Measurements from ENCODE around the gene ZBTB25.

Gene ZBTB25

DNA sequence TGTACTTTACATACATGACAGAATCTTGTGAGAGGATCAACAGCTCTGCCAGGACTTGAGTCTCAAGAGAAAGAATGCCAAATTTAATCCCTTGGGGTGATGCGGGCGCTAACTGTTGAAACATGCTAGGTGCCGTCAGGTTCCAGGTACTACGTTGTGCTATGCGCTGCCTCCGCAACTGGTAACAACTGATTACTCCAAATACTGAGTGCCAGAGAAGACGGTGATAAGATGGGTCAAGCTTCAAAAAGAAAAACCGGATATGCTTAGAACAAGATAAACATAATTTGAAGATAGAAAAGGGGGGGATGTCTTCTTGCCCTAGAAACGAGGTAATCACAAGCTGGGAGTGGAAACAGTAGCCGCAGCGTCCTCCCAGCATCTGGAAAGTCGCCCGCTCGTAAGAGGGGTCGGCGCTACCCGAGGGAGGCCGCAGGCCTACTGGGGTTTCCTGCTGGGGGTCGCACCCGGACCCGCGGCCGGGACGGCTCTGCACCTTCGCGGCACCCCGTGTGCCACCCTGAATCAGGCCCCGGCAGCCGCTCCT, 678 bp downstream of the ZBTB25 start:
- Histone ChIP-seq H3K9me3 (ENCODE audit: severe bottlenecking) (no peaks in the 10 kb centered on the region), H3K4me3 (ENCODE audit: low read depth, low read length) (peak overlapping the region; percentile 89), H3K27me3 (ENCODE audit: insufficient read depth, low read depth, severe bottlenecking) (no peaks in the 10 kb centered on the region), H3K36me3 (peaks cover 8% of the 10 kb centered on the region), H3K27ac (peak overlapping the region; percentile 99)
- TF ChIP-seq, protein P1, sequence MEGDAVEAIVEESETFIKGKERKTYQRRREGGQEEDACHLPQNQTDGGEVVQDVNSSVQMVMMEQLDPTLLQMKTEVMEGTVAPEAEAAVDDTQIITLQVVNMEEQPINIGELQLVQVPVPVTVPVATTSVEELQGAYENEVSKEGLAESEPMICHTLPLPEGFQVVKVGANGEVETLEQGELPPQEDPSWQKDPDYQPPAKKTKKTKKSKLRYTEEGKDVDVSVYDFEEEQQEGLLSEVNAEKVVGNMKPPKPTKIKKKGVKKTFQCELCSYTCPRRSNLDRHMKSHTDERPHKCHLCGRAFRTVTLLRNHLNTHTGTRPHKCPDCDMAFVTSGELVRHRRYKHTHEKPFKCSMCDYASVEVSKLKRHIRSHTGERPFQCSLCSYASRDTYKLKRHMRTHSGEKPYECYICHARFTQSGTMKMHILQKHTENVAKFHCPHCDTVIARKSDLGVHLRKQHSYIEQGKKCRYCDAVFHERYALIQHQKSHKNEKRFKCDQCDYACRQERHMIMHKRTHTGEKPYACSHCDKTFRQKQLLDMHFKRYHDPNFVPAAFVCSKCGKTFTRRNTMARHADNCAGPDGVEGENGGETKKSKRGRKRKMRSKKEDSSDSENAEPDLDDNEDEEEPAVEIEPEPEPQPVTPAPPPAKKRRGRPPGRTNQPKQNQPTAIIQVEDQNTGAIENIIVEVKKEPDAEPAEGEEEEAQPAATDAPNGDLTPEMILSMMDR (IDR thresholded peaks at IDR 0.05; ENCODE audit: low read depth, low read length): no peak
- DNase-seq: peak; percentile 12

DNA sequence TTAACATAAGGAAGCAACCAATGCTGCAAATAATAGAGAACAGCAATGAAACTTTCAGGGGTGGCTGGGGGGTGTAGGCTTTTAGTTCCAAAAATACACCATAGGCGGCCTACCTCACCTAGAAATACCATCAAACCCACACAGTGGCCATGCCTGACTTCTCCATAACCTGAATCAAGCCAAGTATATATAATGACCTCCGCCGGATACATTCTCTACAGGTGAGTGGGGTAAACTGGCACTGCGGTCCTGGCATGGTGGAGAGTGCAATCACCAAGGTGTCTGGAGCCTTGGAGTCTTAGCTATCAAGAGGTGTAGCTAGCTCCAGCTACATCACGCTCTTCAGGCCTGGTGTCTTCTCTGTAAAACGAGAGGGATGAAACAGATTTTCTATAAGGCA, 1.2 kb downstream of the ZBTB25 start:
- TF ChIP-seq, protein P1 (IDR thresholded peaks at IDR 0.05; ENCODE audit: low read depth, low read length): no peak
- Histone ChIP-seq H3K9me3 (ENCODE audit: severe bottlenecking) (no peaks in the 10 kb centered on the region), H3K4me3 (ENCODE audit: low read depth, low read length) (peak overlapping the region; percentile 89), H3K27ac (peak overlapping the region; percentile 99), H3K27me3 (ENCODE audit: insufficient read depth, low read depth, severe bottlenecking) (no peaks in the 10 kb centered on the region), H3K36me3 (peaks cover 8% of the 10 kb centered on the region)
- no peak for DNase-seq

DNA sequence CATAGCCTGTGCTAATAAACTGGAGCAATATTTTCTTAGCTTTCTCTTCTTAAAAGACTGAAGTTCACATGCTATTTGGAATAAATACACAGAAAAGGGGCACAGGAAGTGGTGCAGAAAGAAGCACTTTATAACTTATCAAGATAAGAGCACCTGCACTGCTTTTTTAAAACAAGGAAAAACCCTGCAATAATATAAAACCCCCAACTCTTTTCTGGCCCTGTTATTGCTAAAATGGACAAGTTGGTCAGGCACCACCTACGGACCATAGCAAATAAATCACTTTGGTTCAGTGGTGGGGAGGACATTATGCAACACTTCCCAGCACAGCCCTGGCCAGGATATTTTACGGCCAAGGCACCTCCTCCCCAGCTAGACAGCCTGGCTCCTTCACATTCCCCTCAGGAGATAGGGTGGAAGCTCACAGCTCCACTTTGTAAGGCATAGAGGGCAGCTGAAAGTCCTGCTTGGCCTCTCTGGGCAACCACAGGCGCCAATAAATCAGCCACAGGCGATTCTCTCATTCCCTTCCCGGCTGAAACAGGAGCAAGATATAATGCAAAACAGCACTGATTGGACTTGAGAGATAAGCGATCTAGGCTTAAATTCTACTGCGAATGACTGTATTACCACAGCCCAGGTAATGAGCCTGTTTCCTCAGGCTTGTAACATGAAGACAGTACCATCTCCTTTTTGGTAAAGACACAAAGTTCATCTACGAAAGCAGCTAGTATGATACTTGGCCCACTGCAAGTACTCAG, 2.0 kb downstream of the ZBTB25 start:
- Histone ChIP-seq H3K36me3 (peaks cover 8% of the 10 kb centered on the region), H3K27me3 (ENCODE audit: insufficient read depth, low read depth, severe bottlenecking) (no peaks in the 10 kb centered on the region), H3K27ac (no peak overlapping the region), H3K4me3 (ENCODE audit: low read depth, low read length) (no peak overlapping the region; the same call in 1 of the 2 replicates), H3K9me3 (ENCODE audit: severe bottlenecking) (no peaks in the 10 kb centered on the region)
- DNase-seq: peak; percentile 12
- TF ChIP-seq, protein P1 (IDR thresholded peaks at IDR 0.05; ENCODE audit: low read depth, low read length): no peak

DNA sequence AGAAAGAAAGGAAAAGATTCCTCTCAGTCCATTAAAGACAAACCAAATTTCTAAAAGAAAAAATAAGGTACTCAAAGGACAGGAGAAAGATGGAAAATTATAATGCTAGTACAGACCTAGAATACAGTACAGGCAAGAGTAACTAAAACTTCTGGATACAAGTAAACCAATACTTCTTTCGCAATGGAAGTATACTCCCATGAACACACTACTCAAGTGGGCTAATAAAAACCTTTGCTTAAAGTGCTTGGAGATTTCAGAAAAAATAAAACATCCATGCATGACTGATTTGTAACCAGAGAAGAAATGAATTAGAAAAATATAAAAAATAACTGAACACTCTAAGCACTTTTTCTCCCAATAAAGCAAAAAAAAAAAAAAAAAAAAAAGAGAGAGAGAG, 3.5 kb downstream of the ZBTB25 start:
- H3K9me3 ChIP-seq (ENCODE audit: severe bottlenecking): no peaks in the 10 kb centered on the region
- peaks cover 8% of the 10 kb centered on the region for H3K36me3 ChIP-seq
- H3K4me3 ChIP-seq (ENCODE audit: low read depth, low read length): no peak overlapping the region
- TF ChIP-seq, protein P1 (IDR thresholded peaks at IDR 0.05; ENCODE audit: low read depth, low read length): no peak
- H3K27ac ChIP-seq: no peak overlapping the region
- H3K27me3 ChIP-seq (ENCODE audit: insufficient read depth, low read depth, severe bottlenecking): no peaks in the 10 kb centered on the region
- no peak for DNase-seq

DNA sequence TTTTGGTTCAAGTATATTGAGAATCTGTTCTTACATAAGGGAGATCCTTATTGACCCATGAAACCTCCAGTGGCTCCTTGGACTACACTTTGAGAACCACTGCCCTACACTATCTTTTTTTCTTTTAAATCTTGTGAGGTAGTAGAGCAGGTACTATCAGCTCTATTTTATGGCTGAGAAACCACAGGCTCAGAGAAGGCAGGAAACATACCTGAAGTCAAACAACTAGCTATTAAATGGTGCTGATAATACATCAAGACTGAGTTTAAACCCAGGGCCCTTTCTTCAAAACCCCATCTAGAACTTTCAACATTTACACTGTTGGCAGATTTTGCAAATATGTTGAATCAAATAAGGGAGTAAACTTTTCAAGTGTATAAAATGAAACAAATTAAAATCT, 6.9 kb downstream of the ZBTB25 start:
- H3K27ac ChIP-seq: no peak overlapping the region
- H3K36me3 ChIP-seq: peaks cover 5% of the 10 kb centered on the region
- no peak for DNase-seq

More for the DNA sequence above, 6.9 kb downstream of the ZBTB25 start:
- Histone ChIP-seq H3K27me3 (ENCODE audit: insufficient read depth, low read depth, severe bottlenecking) (no peaks in the 10 kb centered on the region), H3K4me3 (ENCODE audit: low read depth, low read length) (no peak overlapping the region), H3K9me3 (ENCODE audit: severe bottlenecking) (no peaks in the 10 kb centered on the region)
- TF ChIP-seq, protein P1 (IDR thresholded peaks at IDR 0.05; ENCODE audit: low read depth, low read length): no peak
